Astrocyte of the spinal cord (primary cell): Measurements from ENCODE around the gene CCR7.

Source experiments
- DNase-seq: peaks from one replicate; pipeline ENCODE4 v3.0.0; 2011; ENCODE audit warnings: low read depth, low spot score
- H3K4me3 ChIP-seq: 2 replicates; pipeline ENCODE4 v1.5.1; 2011; ENCODE audit warnings: low read depth, mild to moderate bottlenecking, low read length, moderate library complexity
- in situ Hi-C: cut with HindIII; loops from 2 replicates; pipeline ENCODE4 v1.10.0; 2017; ENCODE audit warnings: low sequenced_read_pairs
- TF ChIP-seq, protein P1 (sequence below): IDR thresholded peaks from 2 replicates; pipeline ENCODE4 v1.5.1; 2012; ENCODE audit warnings: low read depth, mild to moderate bottlenecking, low read length, inconsistent platforms

CCR7 gene

GRCh38 chr17:40542558-40543411 is 22.5 kb downstream of the CCR7 start:
- TF ChIP-seq, protein P1, sequence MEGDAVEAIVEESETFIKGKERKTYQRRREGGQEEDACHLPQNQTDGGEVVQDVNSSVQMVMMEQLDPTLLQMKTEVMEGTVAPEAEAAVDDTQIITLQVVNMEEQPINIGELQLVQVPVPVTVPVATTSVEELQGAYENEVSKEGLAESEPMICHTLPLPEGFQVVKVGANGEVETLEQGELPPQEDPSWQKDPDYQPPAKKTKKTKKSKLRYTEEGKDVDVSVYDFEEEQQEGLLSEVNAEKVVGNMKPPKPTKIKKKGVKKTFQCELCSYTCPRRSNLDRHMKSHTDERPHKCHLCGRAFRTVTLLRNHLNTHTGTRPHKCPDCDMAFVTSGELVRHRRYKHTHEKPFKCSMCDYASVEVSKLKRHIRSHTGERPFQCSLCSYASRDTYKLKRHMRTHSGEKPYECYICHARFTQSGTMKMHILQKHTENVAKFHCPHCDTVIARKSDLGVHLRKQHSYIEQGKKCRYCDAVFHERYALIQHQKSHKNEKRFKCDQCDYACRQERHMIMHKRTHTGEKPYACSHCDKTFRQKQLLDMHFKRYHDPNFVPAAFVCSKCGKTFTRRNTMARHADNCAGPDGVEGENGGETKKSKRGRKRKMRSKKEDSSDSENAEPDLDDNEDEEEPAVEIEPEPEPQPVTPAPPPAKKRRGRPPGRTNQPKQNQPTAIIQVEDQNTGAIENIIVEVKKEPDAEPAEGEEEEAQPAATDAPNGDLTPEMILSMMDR, result no peak
- in situ Hi-C loops, result no loop called here
- H3K4me3 ChIP-seq, result no peak overlapping the region
- peak; percentile 98 for DNase-seq

DNA sequence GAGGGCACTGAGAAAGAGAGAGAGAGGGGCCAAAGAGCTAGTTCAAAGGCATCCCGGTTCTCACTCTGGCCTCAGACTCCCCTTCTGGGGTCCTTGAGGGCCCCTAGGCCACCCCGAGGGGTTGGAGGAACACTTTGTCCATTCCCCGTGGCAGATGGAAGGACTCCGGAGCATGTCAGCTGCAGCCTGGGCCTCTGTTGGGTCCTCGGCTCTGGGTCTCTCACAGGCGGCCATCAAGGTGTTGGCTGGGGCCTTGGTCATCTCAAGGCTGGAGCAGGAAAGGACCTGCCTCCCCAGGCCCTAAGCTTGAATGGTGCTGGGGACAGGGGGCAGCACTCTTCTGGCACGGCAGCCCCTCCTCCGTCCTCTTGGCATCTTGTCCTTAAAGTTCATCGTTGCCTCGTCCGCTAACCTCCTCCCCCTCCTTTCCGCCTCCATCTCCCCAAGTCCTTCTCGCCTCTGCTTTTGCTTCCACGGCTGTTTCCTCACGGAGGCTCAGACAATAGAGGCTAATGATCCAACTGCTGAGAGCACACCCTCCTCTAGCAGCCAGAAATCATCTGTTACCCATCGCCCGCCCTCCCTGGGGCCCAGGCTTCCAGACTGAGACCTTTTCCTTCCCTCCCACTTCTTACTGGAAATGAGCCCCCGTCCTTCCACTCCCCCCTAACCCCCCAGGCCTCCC is 23.3 kb downstream of the CCR7 start:
- in situ Hi-C loops, result no loop called here
- no peak overlapping the region for H3K4me3 ChIP-seq
- no peak for DNase-seq
- TF ChIP-seq, protein P1, result no peak

- H3K4me3 ChIP-seq, result no peak overlapping the region
- in situ Hi-C loops, result no loop called here
- TF ChIP-seq, protein P1, result no peak
- no peak for DNase-seq
Measured at GRCh38 chr17:40541060-40541872, 24.0 kb downstream of the CCR7 start.

DNA sequence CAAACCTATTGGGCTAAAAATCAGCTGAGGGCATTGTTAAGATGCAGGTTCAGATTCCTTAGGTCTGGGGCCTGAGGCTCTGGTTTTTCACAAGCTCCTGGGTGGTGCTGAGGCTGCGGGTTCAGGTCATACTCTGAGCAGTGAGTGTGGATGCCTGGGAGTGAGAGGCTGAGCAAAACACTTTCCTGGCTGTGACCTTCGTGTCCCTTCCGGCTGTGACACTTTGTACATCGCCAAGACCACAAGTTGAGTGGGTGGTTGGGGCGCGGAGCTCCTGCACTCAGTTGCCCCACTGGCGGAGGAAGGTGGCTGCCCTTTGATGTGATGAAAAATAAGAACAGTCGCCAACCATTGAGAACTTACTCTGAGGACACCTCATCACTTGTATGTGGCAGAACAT is 24.8 kb downstream of the CCR7 start:
- in situ Hi-C loops, result no loop called here
- DNase-seq, result no peak
- TF ChIP-seq, protein P1, result no peak
- no peak overlapping the region for H3K4me3 ChIP-seq

- TF ChIP-seq, protein P1, result no peak
- no peak overlapping the region for H3K4me3 ChIP-seq
- in situ Hi-C loops, result no loop called here
Measured at GRCh38 chr17:40539711-40540411, 25.4 kb downstream of the CCR7 start.

More at GRCh38 chr17:40539711-40540411, 25.4 kb downstream of the CCR7 start:
- DNase-seq, result no peak
